ENCODE measurements around the gene NUTM2D. TPM values are rescaled to one million over a fixed set of nuclear protein-coding genes. Genes with fewer than 3 reads are reported as not detected.
"Not testable (repeated sequence)": the region's sequence is repeated elsewhere in the genome, so short reads cannot be mapped to it uniquely, and the experiment has no call there.

The NUTM2D gene
- total and polyA plus RNA-seq, 5 donors: 4.8 to 9.8 (median 6.4) TPM

GRCh38 chr10:87374091-87374490 is 16.5 kb downstream of the NUTM2D start:
- H3K9me3 ChIP-seq (ENCODE audit: control insufficient read depth, low read length); DNase-seq; H3K27ac ChIP-seq (ENCODE audit: low read length); H3K27me3 ChIP-seq (ENCODE audit: control insufficient read depth, insufficient read depth); intact Hi-C loops (cut with DNase I); H3K4me3 ChIP-seq (ENCODE audit: low read length); ATAC-seq; H3K4me1 ChIP-seq (ENCODE audit: control insufficient read depth, insufficient read depth, low read length): not testable (repeated sequence)
- 85% methylated on average over 1 of the region's 1 CpG for WGBS

- H3K4me3 ChIP-seq (ENCODE audit: low read length); H3K9me3 ChIP-seq (ENCODE audit: control insufficient read depth, low read length); H3K27me3 ChIP-seq (ENCODE audit: control insufficient read depth, insufficient read depth); ATAC-seq; H3K4me1 ChIP-seq (ENCODE audit: control insufficient read depth, insufficient read depth, low read length); intact Hi-C loops (cut with DNase I); H3K27ac ChIP-seq (ENCODE audit: low read length); DNase-seq: not testable (repeated sequence)
- WGBS: 60% methylated on average over 3 of the region's 4 CpGs
Observed at GRCh38 chr10:87379115-87379514, 21.6 kb downstream of the NUTM2D start.

GRCh38 chr10:87383149-87383857 is 25.8 kb downstream of the NUTM2D start:
- H3K27me3 ChIP-seq (ENCODE audit: control insufficient read depth, insufficient read depth); DNase-seq; H3K9me3 ChIP-seq (ENCODE audit: control insufficient read depth, low read length); H3K27ac ChIP-seq (ENCODE audit: low read length); H3K4me3 ChIP-seq (ENCODE audit: low read length); H3K4me1 ChIP-seq (ENCODE audit: control insufficient read depth, insufficient read depth, low read length); intact Hi-C loops (cut with DNase I): not testable (repeated sequence)
- peak in 1 of 2 donors; percentile 70 for ATAC-seq
- WGBS: 81% methylated on average over 8 of the region's 10 CpGs

GRCh38 chr10:87384283-87384682 is 26.7 kb downstream of the NUTM2D start:
- ATAC-seq; intact Hi-C loops (cut with DNase I); DNase-seq; H3K9me3 ChIP-seq (ENCODE audit: control insufficient read depth, low read length); H3K27me3 ChIP-seq (ENCODE audit: control insufficient read depth, insufficient read depth); H3K4me3 ChIP-seq (ENCODE audit: low read length); H3K4me1 ChIP-seq (ENCODE audit: control insufficient read depth, insufficient read depth, low read length); H3K27ac ChIP-seq (ENCODE audit: low read length): not testable (repeated sequence)
- WGBS: 86% methylated on average over 5 of the region's 5 CpGs

- ATAC-seq: peak; percentile 69 to 78
Observed at GRCh38 chr10:87385762-87386360, 28.3 kb downstream of the NUTM2D start.

GRCh38 chr10:87391360-87391759 is 33.8 kb downstream of the NUTM2D start:
- H3K4me1 ChIP-seq (ENCODE audit: control insufficient read depth, insufficient read depth, low read length); H3K27me3 ChIP-seq (ENCODE audit: control insufficient read depth, insufficient read depth); H3K9me3 ChIP-seq (ENCODE audit: control insufficient read depth, low read length); H3K27ac ChIP-seq (ENCODE audit: low read length); intact Hi-C loops (cut with DNase I); H3K4me3 ChIP-seq (ENCODE audit: low read length); ATAC-seq: not testable (repeated sequence)
- peak in 1 of 3 donors; percentile 24 for DNase-seq
- 34% methylated on average over 13 of the region's 14 CpGs for WGBS

More at GRCh38 chr10:87385762-87386360, 28.3 kb downstream of the NUTM2D start:
- H3K4me1 ChIP-seq (ENCODE audit: control insufficient read depth, insufficient read depth, low read length); H3K4me3 ChIP-seq (ENCODE audit: low read length); DNase-seq; H3K9me3 ChIP-seq (ENCODE audit: control insufficient read depth, low read length); H3K27me3 ChIP-seq (ENCODE audit: control insufficient read depth, insufficient read depth); H3K27ac ChIP-seq (ENCODE audit: low read length); intact Hi-C loops (cut with DNase I): not testable (repeated sequence)
- 40% methylated on average over 5 of the region's 5 CpGs for WGBS

- intact Hi-C loops (cut with DNase I); H3K9me3 ChIP-seq (ENCODE audit: control insufficient read depth, low read length); ATAC-seq; H3K27ac ChIP-seq (ENCODE audit: low read length); H3K27me3 ChIP-seq (ENCODE audit: control insufficient read depth, insufficient read depth); H3K4me3 ChIP-seq (ENCODE audit: low read length); DNase-seq; H3K4me1 ChIP-seq (ENCODE audit: control insufficient read depth, insufficient read depth, low read length): not testable (repeated sequence)
- 80% methylated on average over 2 of the region's 2 CpGs for WGBS
Observed at GRCh38 chr10:87396206-87396605, 38.7 kb downstream of the NUTM2D start.

- H3K4me3 ChIP-seq (ENCODE audit: low read length); H3K9me3 ChIP-seq (ENCODE audit: control insufficient read depth, low read length); H3K27me3 ChIP-seq (ENCODE audit: control insufficient read depth, insufficient read depth); ATAC-seq; H3K4me1 ChIP-seq (ENCODE audit: control insufficient read depth, insufficient read depth, low read length); H3K27ac ChIP-seq (ENCODE audit: low read length); intact Hi-C loops (cut with DNase I); DNase-seq: not testable (repeated sequence)
- 81% methylated on average over 2 of the region's 2 CpGs for WGBS
Observed at GRCh38 chr10:87398436-87398835, 40.9 kb downstream of the NUTM2D start.

GRCh38 chr10:87407516-87408467 is 50.2 kb downstream of the NUTM2D start:
- H3K4me3 ChIP-seq (ENCODE audit: low read length); H3K27me3 ChIP-seq (ENCODE audit: control insufficient read depth, insufficient read depth); H3K9me3 ChIP-seq (ENCODE audit: control insufficient read depth, low read length); DNase-seq; H3K4me1 ChIP-seq (ENCODE audit: control insufficient read depth, insufficient read depth, low read length); H3K27ac ChIP-seq (ENCODE audit: low read length); ATAC-seq; intact Hi-C loops (cut with DNase I): not testable (repeated sequence)
- WGBS: 29% methylated on average over 36 of the region's 36 CpGs

- intact Hi-C loops (cut with DNase I); ATAC-seq: not testable (repeated sequence)
Observed at GRCh38 chr10:87413921-87414320, 56.4 kb downstream of the NUTM2D start.

More at GRCh38 chr10:87413921-87414320, 56.4 kb downstream of the NUTM2D start:
- not testable (repeated sequence) for H3K4me1 ChIP-seq (ENCODE audit: control insufficient read depth, insufficient read depth, low read length); H3K27ac ChIP-seq (ENCODE audit: low read length); H3K4me3 ChIP-seq (ENCODE audit: low read length); H3K27me3 ChIP-seq (ENCODE audit: control insufficient read depth, insufficient read depth); DNase-seq; H3K9me3 ChIP-seq (ENCODE audit: control insufficient read depth, low read length)
- 89% methylated on average over 1 of the region's 1 CpG for WGBS
